K562 (cell line): ENCODE measurements around the gene MTG2. TPM values are rescaled to one million over a fixed set of nuclear protein-coding genes. Genes with fewer than 3 reads are reported as not detected.
A peak's percentile ranks its signal among the peaks of the same experiment; 100 is the strongest.

ENCODE experiments used
- BRD4 ChIP-seq: fragments of 200-600 bp; sonication (generic); IDR thresholded peaks from 2 replicates; pipeline ENCODE4 v1.6.1; 2017; ENCODE audit warnings: inconsistent platforms
- BRF1 ChIP-seq: IDR thresholded peaks from 3 replicates; pipeline ENCODE4 v1.6.1; 2011; ENCODE audit warnings: borderline replicate concordance, mild to moderate bottlenecking; ENCODE audit not compliant: insufficient read length; ENCODE audit errors: extremely low read depth
- C11orf30 ChIP-seq: fragments of 450-650 bp; IDR thresholded peaks from 2 replicates; pipeline ENCODE4 v1.6.1; 2016; ENCODE audit warnings: low read depth, mild to moderate bottlenecking
- CSDE1 ChIP-seq, 2 experiments: fragments of 450-650 bp; IDR thresholded peaks; 2 replicates each; pipeline ENCODE4 v1.6.1; 2016; ENCODE audit warnings: mild to moderate bottlenecking in 1 of 2
- DACH1 ChIP-seq: fragments of 450-650 bp; IDR thresholded peaks from 2 replicates; pipeline ENCODE4 v1.6.1; 2018; ENCODE audit not compliant: partially characterized antibody
- FOXA1 ChIP-seq: fragments of 450-650 bp; IDR thresholded peaks from 2 replicates; pipeline ENCODE4 v1.6.1; 2016; ENCODE audit warnings: mild to moderate bottlenecking, borderline replicate concordance
- GTF2E2 ChIP-seq: fragments of 200-800 bp; sonication (Bioruptor generic); IDR thresholded peaks from 2 replicates; pipeline ENCODE4 v1.6.1; 2016; ENCODE audit warnings: missing genetic modification characterization, missing compliant biosample characterization
- HDAC8 ChIP-seq: fragments of 450-650 bp; IDR thresholded peaks from 2 replicates; pipeline ENCODE4 v1.6.1; 2016; ENCODE audit warnings: mild to moderate bottlenecking, missing genetic modification characterization, moderate library complexity, missing compliant biosample characterization
- MYC ChIP-seq, 2 experiments: fragments of 250-450 bp in 1 of 2; sonication (Bioruptor Pico) in 1 of 2; IDR thresholded peaks; 2 replicates each; pipeline versions ENCODE4 v1.5.1 to v1.6.1; 2012 to 2021; ENCODE audit warnings: low read depth in 2 of 2, borderline replicate concordance in 1 of 2, improper control_type of control experiment in 1 of 2, low read length in 1 of 2, mild to moderate bottlenecking in 1 of 2, moderate library complexity in 1 of 2
- NCOA6 ChIP-seq: fragments of 450-650 bp; IDR thresholded peaks from 2 replicates; pipeline ENCODE4 v1.6.1; 2017; ENCODE audit warnings: mild to moderate bottlenecking
- RBBP5 ChIP-seq: fragments of 200-600 bp; sonication (generic); IDR thresholded peaks from 2 replicates; pipeline ENCODE4 v1.6.1; 2012; ENCODE audit warnings: borderline replicate concordance, mild to moderate bottlenecking, low read length, control low read depth, inconsistent platforms; ENCODE audit not compliant: insufficient read depth, poor library complexity, severe bottlenecking
- RCOR1 ChIP-seq, 2 experiments: IDR thresholded peaks; 2 replicates each; pipeline ENCODE4 v1.6.1; 2012; ENCODE audit warnings: low read depth in 2 of 2, low read length in 2 of 2, borderline replicate concordance in 1 of 2, improper control_type of control experiment in 1 of 2
- SIX5 ChIP-seq, 2 experiments: IDR thresholded peaks; 2 replicates each; pipeline ENCODE4 v1.6.1; 2011; ENCODE audit warnings: low read length in 2 of 2, borderline replicate concordance in 1 of 2, low read depth in 1 of 2, mild to moderate bottlenecking in 1 of 2, moderate library complexity in 1 of 2; ENCODE audit not compliant: insufficient read depth in 1 of 2
- SLC30A9 ChIP-seq: fragments of 250-450 bp; sonication (Bioruptor Pico); IDR thresholded peaks from 2 replicates; pipeline ENCODE4 v1.8.0; 2022; ENCODE audit warnings: mild to moderate bottlenecking, moderate library complexity
- ZNF253 ChIP-seq: fragments of 250-450 bp; sonication (Bioruptor Pico); conservative IDR thresholded peaks from 2 replicates; pipeline ENCODE4 v1.6.1; 2021; ENCODE audit warnings: mild to moderate bottlenecking
- polyA plus RNA-seq, 8 experiments: library from polyadenylated mRNA; depleted of rRNA in 4 of 8; stranded (reverse) in 5 of 8; unstranded in 3 of 8; fragments of >200 nt; fragmentation: Nextera tagmentation in 2 of 8; fragmentation: Illumina TruSeq in 1 of 8; extraction: Ambion mirVana in 2 of 8; extraction: Trizol in 1 of 8; gene quantifications; 2 replicates each; pipeline versions ENCODE4 v1.2.1 to v1.2.3, GENCODE V29; 2011 to 2014; ENCODE audit warnings: inconsistent platforms in 1 of 8, missing spikeins in 1 of 8
- total RNA-seq, 7 experiments: library from RNA; depleted of rRNA in 6 of 7; stranded (reverse); fragments of >200 nt in 6 of 7; fragmentation: Illumina TruSeq in 2 of 7; extraction: Trizol in 2 of 7; gene quantifications; 2 replicates each; pipeline versions ENCODE4 v1.2.1 to v1.2.3, GENCODE V29; 2011 to 2021; ENCODE audit warnings: low replicate concordance in 1 of 7
- TF ChIP-seq, protein P1 (sequence below): fragments of 250-450 bp; sonication (Bioruptor Pico); IDR thresholded peaks from 2 replicates; pipeline ENCODE4 v1.4.0; 2020; ENCODE audit warnings: mild to moderate bottlenecking
- TF ChIP-seq, protein P2 (sequence below): fragments of 250-450 bp; sonication (Bioruptor Pico); IDR thresholded peaks from 2 replicates; pipeline ENCODE4 v1.4.0; 2020; ENCODE audit warnings: borderline replicate concordance
- TF ChIP-seq, protein P3 (sequence below): sonication (generic); formaldehyde crosslinking; IDR thresholded peaks from 2 replicates; pipeline ENCODE4 v1.8.0; 2022; ENCODE audit warnings: mild to moderate bottlenecking, low read depth, missing genetic modification reagents
- TF ChIP-seq, protein P4 (sequence below): fragments of 450-650 bp; IDR thresholded peaks from 2 replicates; pipeline ENCODE4 v1.7.0; 2016; ENCODE audit warnings: borderline replicate concordance
- TF ChIP-seq, protein P5 (sequence below): IDR thresholded peaks from 2 replicates; pipeline ENCODE4 v1.6.1; 2011; ENCODE audit not compliant: insufficient read length; ENCODE audit errors: extremely low read depth

Gene MTG2
- total and polyA plus RNA-seq, 9 of the 15 experiments (the other 6 are each of a cell fraction or from before 2014, with no cell fraction given), result 8.7 to 67.5 (median 44.5) TPM

DNA sequence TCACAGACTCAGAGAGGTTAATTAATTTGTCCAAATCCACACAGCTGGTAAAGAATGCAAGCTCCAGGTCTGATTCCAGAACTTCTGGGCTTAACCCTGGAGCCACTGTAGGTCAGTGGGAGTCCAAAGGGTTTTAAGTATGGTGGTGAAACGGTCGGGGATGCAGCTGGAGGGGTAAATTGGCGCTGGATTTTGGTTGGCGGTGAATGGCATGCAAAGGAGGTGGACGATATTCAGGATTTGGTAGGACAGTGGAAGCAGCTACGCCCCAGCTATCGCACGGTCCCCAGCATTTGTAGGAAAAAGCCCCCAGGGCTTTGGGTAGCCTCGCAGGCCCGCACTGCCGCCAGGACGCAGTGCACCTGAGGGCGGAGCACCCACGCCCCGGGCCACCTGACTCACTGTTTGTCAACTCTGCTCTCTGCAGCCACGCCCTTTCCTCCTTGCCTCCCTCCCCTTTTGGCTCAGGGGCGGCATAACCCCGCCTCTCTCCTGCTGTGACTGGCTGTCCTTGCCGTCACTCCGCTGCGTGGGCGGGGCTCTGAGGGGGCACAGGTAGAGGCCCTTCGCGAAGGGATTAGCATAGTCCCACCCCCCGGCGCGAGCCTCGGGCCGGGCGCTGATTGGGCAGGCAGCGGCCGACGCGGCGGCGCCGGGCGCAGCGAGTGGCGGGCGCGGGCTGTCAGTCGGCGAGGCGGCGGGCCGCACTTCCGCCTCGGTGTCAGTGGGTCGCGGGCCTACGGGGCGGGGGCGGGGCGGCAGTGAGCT lies 55.2 kb downstream of the MTG2 start, which contains the start of gene OSBPL2 (continued):
- TF ChIP-seq NCOA6 (no peak), RBBP5 (no peak), BRF1 (no peak), C11orf30 (no peak), FOXA1 (no peak), SLC30A9 (CRISPR knock-in tag) (no peak), DACH1 (no peak), GTF2E2 (tag) (no peak), SIX5 (IDR thresholded peaks at IDR 0.05; ENCODE audit: borderline replicate concordance in 1 of 2, insufficient read depth in 1 of 2, low read depth in 1 of 2, low read length in 2 of 2) (no peak), BRD4 (no peak), HDAC8 (tag) (no peak), RCOR1 (IDR thresholded peaks at IDR 0.05; ENCODE audit: borderline replicate concordance in 1 of 2, low read depth in 2 of 2, low read length in 2 of 2) (no peak), ZNF253 (no peak), CSDE1 (IDR thresholded peaks at IDR 0.05) (no peak), MYC (IDR thresholded peaks at IDR 0.05; ENCODE audit: low read depth, low read length) (peak; percentile 62; the same call in 1 of the 2 replicates), MYC (CRISPR knock-in tag; IDR thresholded peaks at IDR 0.05; ENCODE audit: borderline replicate concordance, low read depth) (no peak)
- TF ChIP-seq, protein P1, sequence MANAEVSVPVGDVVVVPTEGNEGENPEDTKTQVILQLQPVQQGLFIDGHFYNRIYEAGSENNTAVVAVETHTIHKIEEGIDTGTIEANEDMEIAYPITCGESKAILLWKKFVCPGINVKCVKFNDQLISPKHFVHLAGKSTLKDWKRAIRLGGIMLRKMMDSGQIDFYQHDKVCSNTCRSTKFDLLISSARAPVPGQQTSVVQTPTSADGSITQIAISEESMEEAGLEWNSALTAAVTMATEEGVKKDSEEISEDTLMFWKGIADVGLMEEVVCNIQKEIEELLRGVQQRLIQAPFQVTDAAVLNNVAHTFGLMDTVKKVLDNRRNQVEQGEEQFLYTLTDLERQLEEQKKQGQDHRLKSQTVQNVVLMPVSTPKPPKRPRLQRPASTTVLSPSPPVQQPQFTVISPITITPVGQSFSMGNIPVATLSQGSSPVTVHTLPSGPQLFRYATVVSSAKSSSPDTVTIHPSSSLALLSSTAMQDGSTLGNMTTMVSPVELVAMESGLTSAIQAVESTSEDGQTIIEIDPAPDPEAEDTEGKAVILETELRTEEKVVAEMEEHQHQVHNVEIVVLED (CRISPR knock-in tag), result peak; percentile 41; the same call in 1 of the 2 replicates
- TF ChIP-seq, protein P2, sequence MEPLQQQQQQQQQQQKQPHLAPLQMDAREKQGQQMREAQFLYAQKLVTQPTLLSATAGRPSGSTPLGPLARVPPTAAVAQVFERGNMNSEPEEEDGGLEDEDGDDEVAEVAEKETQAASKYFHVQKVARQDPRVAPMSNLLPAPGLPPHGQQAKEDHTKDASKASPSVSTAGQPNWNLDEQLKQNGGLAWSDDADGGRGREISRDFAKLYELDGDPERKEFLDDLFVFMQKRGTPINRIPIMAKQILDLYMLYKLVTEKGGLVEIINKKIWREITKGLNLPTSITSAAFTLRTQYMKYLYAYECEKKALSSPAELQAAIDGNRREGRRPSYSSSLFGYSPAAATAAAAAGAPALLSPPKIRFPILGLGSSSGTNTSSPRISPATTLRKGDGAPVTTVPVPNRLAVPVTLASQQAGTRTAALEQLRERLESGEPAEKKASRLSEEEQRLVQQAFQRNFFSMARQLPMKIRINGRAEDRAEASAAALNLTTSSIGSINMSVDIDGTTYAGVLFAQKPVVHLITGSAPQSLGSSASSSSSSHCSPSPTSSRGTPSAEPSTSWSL (CRISPR knock-in tag), result no peak
- TF ChIP-seq, protein P3, sequence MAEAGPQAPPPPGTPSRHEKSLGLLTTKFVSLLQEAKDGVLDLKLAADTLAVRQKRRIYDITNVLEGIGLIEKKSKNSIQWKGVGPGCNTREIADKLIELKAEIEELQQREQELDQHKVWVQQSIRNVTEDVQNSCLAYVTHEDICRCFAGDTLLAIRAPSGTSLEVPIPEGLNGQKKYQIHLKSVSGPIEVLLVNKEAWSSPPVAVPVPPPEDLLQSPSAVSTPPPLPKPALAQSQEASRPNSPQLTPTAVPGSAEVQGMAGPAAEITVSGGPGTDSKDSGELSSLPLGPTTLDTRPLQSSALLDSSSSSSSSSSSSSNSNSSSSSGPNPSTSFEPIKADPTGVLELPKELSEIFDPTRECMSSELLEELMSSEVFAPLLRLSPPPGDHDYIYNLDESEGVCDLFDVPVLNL, result no peak
- TF ChIP-seq, protein P4, sequence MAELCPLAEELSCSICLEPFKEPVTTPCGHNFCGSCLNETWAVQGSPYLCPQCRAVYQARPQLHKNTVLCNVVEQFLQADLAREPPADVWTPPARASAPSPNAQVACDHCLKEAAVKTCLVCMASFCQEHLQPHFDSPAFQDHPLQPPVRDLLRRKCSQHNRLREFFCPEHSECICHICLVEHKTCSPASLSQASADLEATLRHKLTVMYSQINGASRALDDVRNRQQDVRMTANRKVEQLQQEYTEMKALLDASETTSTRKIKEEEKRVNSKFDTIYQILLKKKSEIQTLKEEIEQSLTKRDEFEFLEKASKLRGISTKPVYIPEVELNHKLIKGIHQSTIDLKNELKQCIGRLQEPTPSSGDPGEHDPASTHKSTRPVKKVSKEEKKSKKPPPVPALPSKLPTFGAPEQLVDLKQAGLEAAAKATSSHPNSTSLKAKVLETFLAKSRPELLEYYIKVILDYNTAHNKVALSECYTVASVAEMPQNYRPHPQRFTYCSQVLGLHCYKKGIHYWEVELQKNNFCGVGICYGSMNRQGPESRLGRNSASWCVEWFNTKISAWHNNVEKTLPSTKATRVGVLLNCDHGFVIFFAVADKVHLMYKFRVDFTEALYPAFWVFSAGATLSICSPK, result no peak
- TF ChIP-seq, protein P5, sequence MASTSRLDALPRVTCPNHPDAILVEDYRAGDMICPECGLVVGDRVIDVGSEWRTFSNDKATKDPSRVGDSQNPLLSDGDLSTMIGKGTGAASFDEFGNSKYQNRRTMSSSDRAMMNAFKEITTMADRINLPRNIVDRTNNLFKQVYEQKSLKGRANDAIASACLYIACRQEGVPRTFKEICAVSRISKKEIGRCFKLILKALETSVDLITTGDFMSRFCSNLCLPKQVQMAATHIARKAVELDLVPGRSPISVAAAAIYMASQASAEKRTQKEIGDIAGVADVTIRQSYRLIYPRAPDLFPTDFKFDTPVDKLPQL, result no peak
